Endothelial cell of umbilical vein (primary cell): ENCODE results near the gene CENPS. TPM values are rescaled to one million over a fixed set of nuclear protein-coding genes. Genes with fewer than 3 reads are reported as not detected.

Source experiments
- BruUV-seq: library from RNA; stranded (reverse); fragments of 400-500 nt; replicated peaks from 2 replicates; lab custom pipeline; 2021; lab: Mats Ljungman, UMichigan
- CTCF ChIA-PET: fragments of 300-600, 350-600 bp; sonication (Branson Sonifier 250); formaldehyde crosslinking; loops from one replicate; lab custom pipeline; 2021; ENCODE audit warnings: antibody characterized with exemption, inconsistent platforms; lab: Charles Lee
- POLR2A ChIA-PET: fragments of 300-600, 350-600 bp; sonication (Branson Sonifier 250); formaldehyde crosslinking; loops from one replicate; lab custom pipeline; 2021; ENCODE audit warnings: antibody characterized with exemption, inconsistent platforms; lab: Charles Lee
- DNase-seq: peaks from one replicate; pipeline ENCODE4 v3.0.0-alpha.2; 2011; ENCODE audit warnings: low read depth, low spot score
- FAIRE-seq: peaks from 2 replicates; lab custom pipeline; 2011; peaks lifted over from hg19 to GRCh38; lab: Jason Lieb, UNC
- H2AFZ ChIP-seq: 2 replicates; pipeline ENCODE4 v1.6.0; 2012; ENCODE audit warnings: low read depth, low read length, control low read depth, inconsistent platforms
- H3K27ac ChIP-seq: 2 replicates; pipeline ENCODE4 v1.5.1; 2011; ENCODE audit warnings: low read depth, mild to moderate bottlenecking, control low read depth, low read length, moderate library complexity; ENCODE audit not compliant: insufficient read depth
- H3K27me3 ChIP-seq, 2 experiments: 2 replicates each; pipeline versions ENCODE4 v1.6.0 to v1.6.1; 2011; ENCODE audit warnings: low read length in 2 of 2, mixed read lengths in 1 of 2; ENCODE audit not compliant: control insufficient read depth in 2 of 2, insufficient read depth in 2 of 2
- H3K36me3 ChIP-seq, 2 experiments: 2 replicates in 1 of 2; 3 replicates in 1 of 2; pipeline ENCODE4 v1.5.1; 2011; ENCODE audit warnings: low read length in 2 of 2, mild to moderate bottlenecking in 1 of 2, moderate library complexity in 1 of 2; ENCODE audit not compliant: control insufficient read depth in 2 of 2, insufficient read depth in 2 of 2; ENCODE audit errors: extremely low read depth in 1 of 2
- H3K4me1 ChIP-seq: 3 replicates; pipeline ENCODE4 v1.5.1; 2011; ENCODE audit warnings: mild to moderate bottlenecking, low read length; ENCODE audit not compliant: control insufficient read depth, insufficient read depth; ENCODE audit errors: extremely low read depth
- H3K4me2 ChIP-seq: 2 replicates; pipeline ENCODE4 v1.6.1; 2011; ENCODE audit warnings: low read length, control low read depth, mixed read lengths; ENCODE audit not compliant: insufficient read depth
- H3K4me3 ChIP-seq, 3 experiments: fragments of 200-600 bp in 1 of 3; sonication (generic), shearing (Covaris generic) in 1 of 3; replicated peaks in 1 of 3; 2 replicates each; pipeline ENCODE4 v1.5.1; 2011 to 2016; ENCODE audit warnings: control low read depth in 3 of 3, low read length in 3 of 3, mild to moderate bottlenecking in 2 of 3, inconsistent platforms in 1 of 3, low read depth in 1 of 3, moderate library complexity in 1 of 3; ENCODE audit not compliant: insufficient read depth in 1 of 3
- H3K79me2 ChIP-seq: 2 replicates; pipeline ENCODE4 v1.6.0; 2012; ENCODE audit warnings: low read length, inconsistent platforms; ENCODE audit not compliant: control insufficient read depth, insufficient read depth
- H3K9ac ChIP-seq: replicated peaks from 2 replicates; pipeline ENCODE3; 2011; ENCODE audit warnings: low read length, control low read depth; ENCODE audit not compliant: insufficient read depth; ENCODE audit errors: extremely low read depth
- H3K9me1 ChIP-seq: replicated peaks from 3 replicates; pipeline ENCODE4 v1.6.0; 2011; ENCODE audit warnings: mild to moderate bottlenecking, low read length; ENCODE audit not compliant: control insufficient read depth, insufficient read depth; ENCODE audit errors: extremely low read depth
- H3K9me3 ChIP-seq: replicated peaks from 2 replicates; pipeline ENCODE4 v1.5.1; 2012; ENCODE audit warnings: low read length, inconsistent platforms; ENCODE audit not compliant: control insufficient read depth, insufficient read depth
- H4K20me1 ChIP-seq: replicated peaks from 2 replicates; pipeline ENCODE3; 2011; ENCODE audit warnings: mild to moderate bottlenecking, low read length; ENCODE audit not compliant: control insufficient read depth, insufficient read depth; ENCODE audit errors: extremely low read depth
- CTCF ChIP-seq, 2 donors: IDR thresholded peaks; 1 replicate in 1 of 2; 2 replicates in 1 of 2; pipeline ENCODE4 v1.5.1; 2011; ENCODE audit warnings: low read length in 2 of 2, mild to moderate bottlenecking in 2 of 2, moderate library complexity in 2 of 2, control low read depth in 1 of 2, inconsistent platforms in 1 of 2, low read depth in 1 of 2; ENCODE audit not compliant: insufficient read depth in 1 of 2; ENCODE audit errors: extremely low read depth in 1 of 2
- EZH2 ChIP-seq: IDR thresholded peaks from 2 replicates; pipeline ENCODE4 v1.6.1; 2012; ENCODE audit warnings: borderline replicate concordance, low read depth, mild to moderate bottlenecking, moderate library complexity, low read length, inconsistent platforms; ENCODE audit not compliant: severe bottlenecking
- FOS ChIP-seq: IDR thresholded peaks from 2 replicates; pipeline ENCODE4 v1.6.1; 2011; ENCODE audit warnings: mild to moderate bottlenecking, low read length, moderate library complexity, borderline replicate concordance; ENCODE audit not compliant: insufficient read depth
- GATA2 ChIP-seq: IDR thresholded peaks from 2 replicates; pipeline ENCODE4 v1.7.0; 2011; ENCODE audit warnings: low read depth, mild to moderate bottlenecking, moderate library complexity, mixed read lengths, low read length; ENCODE audit not compliant: insufficient read length, insufficient read depth
- JUN ChIP-seq: IDR thresholded peaks from 2 replicates; pipeline ENCODE4 v1.6.1; 2011; ENCODE audit warnings: borderline replicate concordance, low read depth; ENCODE audit not compliant: insufficient read length, insufficient read depth
- MAX ChIP-seq: IDR thresholded peaks from 2 replicates; pipeline ENCODE4 v1.6.1; 2011; ENCODE audit not compliant: insufficient read depth, insufficient read length
- MYC ChIP-seq: IDR thresholded peaks from one replicate; pipeline ENCODE4 v1.6.1; 2011; ENCODE audit warnings: mild to moderate bottlenecking, low read depth, low read length
- POLR2A ChIP-seq: IDR thresholded peaks from 2 replicates; pipeline ENCODE4 v1.6.1; 2012; ENCODE audit warnings: low read depth, mild to moderate bottlenecking, control low read depth, low read length
- POLR2AphosphoS5 ChIP-seq: IDR thresholded peaks from 2 replicates; pipeline ENCODE4 v1.6.1; 2012; ENCODE audit warnings: low read depth, mild to moderate bottlenecking, control low read depth, low read length, moderate library complexity; ENCODE audit not compliant: insufficient read depth
- dilution Hi-C: fragments of 300-500 bp; cut with MboI; formaldehyde crosslinking; loops from one replicate; pipeline ENCODE4 v1.15.0; 2019; ENCODE audit warnings: low sequenced_read_pairs; ENCODE audit not compliant: extremely low pct_ligation_motif_present
- intact Hi-C: fragments of 100-400 bp; cut with micrococcal nuclease; formaldehyde crosslinking; loops from one replicate; pipeline ENCODE4 v1.10.0; 2022
- polyA plus RNA-seq, 4 experiments: library from polyadenylated mRNA; depleted of rRNA in 3 of 4; stranded (reverse) in 3 of 4; unstranded in 1 of 4; fragments of >200 nt; gene quantifications; 2 replicates each; pipeline versions ENCODE4 v1.2.1 to v1.2.3, GENCODE V29; 2011 to 2012; ENCODE audit warnings: missing spikeins in 1 of 4
- total RNA-seq: library from RNA; stranded (reverse); gene quantifications from 2 replicates; pipeline ENCODE4 v1.2.3, GENCODE V29; 2021

CENPS gene
- total and polyA plus RNA-seq, 2 donors (not counting 3 experiments of a cell fraction or from before 2014, with no cell fraction given), result 10.2 to 16.2 TPM

- FAIRE-seq (no peak), DNase-seq (no peak)
- intact Hi-C loops, result no loop called here
Observed at GRCh38 chr1:10431070-10431730, 967 bp downstream of the CENPS start.

GRCh38 chr1:10432910-10433700, 2.9 kb downstream of the CENPS start:
- TF ChIP-seq MYC (no peak), POLR2A (no peak), POLR2AphosphoS5 (no peak), JUN (no peak), EZH2 (no peak), GATA2 (no peak), CTCF (IDR thresholded peaks at IDR 0.05; ENCODE audit: extremely low read depth in 1 of 2, insufficient read depth in 1 of 2, low read depth in 1 of 2, low read length in 2 of 2) (no peak), MAX (no peak), FOS (no peak)
- H3K79me2 ChIP-seq, result no peaks in the 10 kb centered on the region
- dilution Hi-C loops, result no loop called here
- H3K4me1 ChIP-seq, result peaks cover 14% of the 10 kb centered on the region
- no TSS peak for BruUV-seq
- ChIA-PET CTCF (interaction anchor here (1.3 to 1.4 kb wide), 2 partner anchors 11 to 56 kb away, joined by 3 to 4 read pairs; no protein-coding TSS in a partner anchor), POLR2A (no interaction called here)
- H3K27ac ChIP-seq, result no peak overlapping the region
- no peak overlapping the region for H2AFZ ChIP-seq
- H3K4me3 ChIP-seq, result no peak overlapping the region
- intact Hi-C loops, result no loop called here
- no peaks in the 10 kb centered on the region for H3K27me3 ChIP-seq
- H3K9me1 ChIP-seq, result no peaks in the 10 kb centered on the region
- H3K9me3 ChIP-seq, result no peaks in the 10 kb centered on the region
- FAIRE-seq (no peak), DNase-seq (no peak)
- no peaks in the 10 kb centered on the region for H4K20me1 ChIP-seq
- no peaks in the 10 kb centered on the region for H3K36me3 ChIP-seq
- no peak overlapping the region for H3K9ac ChIP-seq
- no peak overlapping the region for H3K4me2 ChIP-seq

More at GRCh38 chr1:10431070-10431730, 967 bp downstream of the CENPS start:
- peak overlapping the region; percentile 35 to 67 (median 55) for H3K4me3 ChIP-seq
- peak overlapping the region; percentile 87 for H2AFZ ChIP-seq
- peaks cover 14% of the 10 kb centered on the region for H3K4me1 ChIP-seq
- dilution Hi-C loops, result no loop called here
- no peak for TF ChIP-seq POLR2A
- H3K27ac ChIP-seq, result peak overlapping the region; percentile 42
- H3K9me3 ChIP-seq, result no peaks in the 10 kb centered on the region
- CTCF ChIA-PET, result interaction anchor here (0.7 to 3.3 kb wide), 19 partner anchors 11 to 439 kb away, joined by 3 to 123 read pairs (median 7); partner anchors contain the start of gene KIF1B
- POLR2A ChIA-PET, result interaction anchor here (0.6 to 0.9 kb wide), 3 partner anchors 33 to 45 kb away, joined by 3 to 12 read pairs (median 3); partner anchors contain the start of genes DFFA and PGD
- H3K9ac ChIP-seq, result peak overlapping the region; percentile 72
- BruUV-seq, result TSS peak; percentile 70
- no peaks in the 10 kb centered on the region for H3K79me2 ChIP-seq
- no peaks in the 10 kb centered on the region for H3K27me3 ChIP-seq
- H3K9me1 ChIP-seq, result no peaks in the 10 kb centered on the region
- no peaks in the 10 kb centered on the region for H4K20me1 ChIP-seq
- H3K36me3 ChIP-seq, result no peaks in the 10 kb centered on the region
- peak overlapping the region; percentile 50 for H3K4me2 ChIP-seq
